Kidney glomerular epithelial cell (primary cell): ENCODE measurements around the gene RAET1E.
"Not testable (repeated sequence)": the region's sequence is repeated elsewhere in the genome, so short reads cannot be mapped to it uniquely, and the experiment has no call there.

ENCODE experiments used
- DNase-seq: peaks from one replicate; lab custom pipeline; 2025; lab: John Stamatoyannopoulos, UW

Gene RAET1E

GRCh38 chr6:149889326-149889725, 8.6 kb downstream of the RAET1E start:
- DNase-seq, result peak; percentile 45

GRCh38 chr6:149888659-149889058, 9.3 kb downstream of the RAET1E start:
- no peak for DNase-seq

DNA sequence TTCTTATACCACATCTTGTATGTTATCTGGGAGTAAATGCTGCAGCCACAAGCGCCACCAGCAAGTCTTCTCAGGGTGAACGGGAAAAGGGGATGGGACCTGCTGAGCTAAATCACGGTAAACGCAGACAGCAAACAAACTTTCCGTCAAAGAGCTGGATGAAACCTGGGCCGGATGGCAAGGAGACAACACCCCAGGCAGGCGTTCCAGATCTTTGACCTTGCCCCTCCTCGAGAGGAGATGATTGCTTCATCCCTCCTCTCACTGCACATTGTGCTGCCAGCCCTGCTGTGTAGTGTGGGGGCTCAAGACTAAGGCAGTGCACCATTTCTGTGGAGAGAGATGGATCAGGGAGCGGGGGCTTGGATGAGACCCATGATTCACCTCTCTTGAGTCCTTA, 9.8 kb downstream of the RAET1E start:
- no peak for DNase-seq

- DNase-seq, result no peak
Observed at GRCh38 chr6:149887343-149887742, 10.6 kb downstream of the RAET1E start.

GRCh38 chr6:149885888-149886287, 12.0 kb downstream of the RAET1E start:
- no peak for DNase-seq

GRCh38 chr6:149884617-149885016, 13.3 kb downstream of the RAET1E start:
- DNase-seq, result no peak

GRCh38 chr6:149884215-149884614, 13.7 kb downstream of the RAET1E start:
- DNase-seq, result no peak

- DNase-seq, result no peak
Observed at GRCh38 chr6:149881860-149882259, 16.1 kb downstream of the RAET1E start.

DNA sequence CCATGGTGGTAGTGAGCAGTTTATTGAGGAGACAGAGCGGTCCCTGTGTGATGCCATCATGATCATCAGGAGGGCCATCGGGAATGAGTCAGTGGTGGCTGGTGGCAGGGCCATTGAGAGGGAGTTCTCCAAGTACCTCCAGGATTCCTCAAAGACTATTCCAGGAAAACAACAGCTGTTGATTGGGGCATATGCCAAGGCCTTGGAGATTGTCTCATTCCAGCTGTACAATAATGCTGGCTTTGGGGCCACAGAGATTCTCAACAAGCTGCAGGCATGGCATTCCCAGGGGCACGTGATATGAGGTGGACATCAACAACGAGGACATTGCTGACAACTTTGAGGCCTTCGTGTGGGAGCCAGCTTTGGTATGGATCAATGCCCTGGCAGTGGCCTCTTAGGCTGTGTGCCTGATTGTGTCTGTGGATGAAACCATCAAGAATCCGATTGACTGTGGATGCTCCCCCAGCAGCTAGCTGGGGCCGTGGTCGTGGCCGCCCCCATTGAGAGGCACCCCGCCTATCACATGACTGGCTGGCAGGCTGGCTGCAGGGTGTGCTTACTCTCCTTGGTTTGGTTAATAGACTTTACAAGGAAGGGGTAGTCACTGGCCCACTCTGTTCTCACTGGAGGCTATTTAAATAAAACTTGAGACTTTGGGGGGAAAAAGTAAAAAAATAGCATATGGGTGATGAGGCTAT, 16.7 kb downstream of the RAET1E start:
- DNase-seq, result no peak

GRCh38 chr6:149877659-149878058, 20.3 kb downstream of the RAET1E start:
- no peak for DNase-seq

DNA sequence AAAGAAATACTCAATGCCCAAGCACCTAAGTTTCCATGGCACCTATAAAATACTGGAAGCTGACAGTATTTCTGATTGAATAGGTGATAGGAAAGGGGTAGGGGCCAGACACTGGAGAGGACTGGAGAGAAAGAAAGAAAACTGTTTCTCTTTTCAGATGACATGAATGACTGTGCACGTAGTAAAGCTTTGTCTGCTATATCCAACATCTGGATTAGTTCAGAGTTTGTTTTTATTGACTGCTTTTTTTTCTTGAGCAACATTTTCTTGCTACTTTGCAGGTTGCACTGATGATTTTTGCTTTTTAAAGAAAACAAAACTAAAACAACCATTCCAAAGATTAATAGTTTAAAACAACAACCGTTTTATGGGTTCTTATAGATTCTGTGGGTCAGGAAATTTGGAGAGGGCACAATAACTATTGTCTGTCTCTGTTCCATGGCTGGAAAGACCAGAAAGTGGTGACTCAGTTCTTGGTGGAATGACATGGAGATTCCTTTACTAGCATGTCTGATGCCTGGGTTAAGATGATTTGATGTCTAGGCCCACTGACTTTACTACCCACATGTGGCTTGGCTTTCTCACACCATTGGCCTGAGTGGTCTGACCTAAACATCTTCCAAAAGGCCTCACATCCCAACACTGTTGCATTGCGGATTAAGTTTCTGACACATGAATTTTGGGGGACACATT, 21.5 kb downstream of the RAET1E start:
- DNase-seq, result no peak

DNA sequence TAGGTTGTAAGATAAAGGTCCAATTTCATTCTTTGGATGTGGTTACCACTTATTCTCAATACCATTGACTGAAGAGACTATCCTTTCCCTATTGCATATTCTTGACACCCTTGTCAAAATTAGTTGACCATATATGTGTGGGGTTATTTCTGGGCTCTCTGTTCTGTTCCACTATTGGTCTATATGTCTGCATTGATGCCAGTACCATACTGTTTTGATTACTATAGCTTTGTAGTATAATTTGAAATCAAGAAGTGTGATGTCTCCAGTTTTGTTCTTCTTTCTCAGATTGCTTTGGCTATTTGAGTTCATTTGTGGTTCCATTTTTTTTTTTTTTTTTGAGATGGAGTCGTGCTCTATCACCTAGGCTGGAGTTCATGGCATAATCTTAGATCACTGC, 25.7 kb downstream of the RAET1E start:
- no peak for DNase-seq

GRCh38 chr6:149871182-149871581, 26.7 kb downstream of the RAET1E start:
- DNase-seq, result no peak

- DNase-seq, result no peak
Observed at GRCh38 chr6:149869275-149869892, 28.5 kb downstream of the RAET1E start.

DNA sequence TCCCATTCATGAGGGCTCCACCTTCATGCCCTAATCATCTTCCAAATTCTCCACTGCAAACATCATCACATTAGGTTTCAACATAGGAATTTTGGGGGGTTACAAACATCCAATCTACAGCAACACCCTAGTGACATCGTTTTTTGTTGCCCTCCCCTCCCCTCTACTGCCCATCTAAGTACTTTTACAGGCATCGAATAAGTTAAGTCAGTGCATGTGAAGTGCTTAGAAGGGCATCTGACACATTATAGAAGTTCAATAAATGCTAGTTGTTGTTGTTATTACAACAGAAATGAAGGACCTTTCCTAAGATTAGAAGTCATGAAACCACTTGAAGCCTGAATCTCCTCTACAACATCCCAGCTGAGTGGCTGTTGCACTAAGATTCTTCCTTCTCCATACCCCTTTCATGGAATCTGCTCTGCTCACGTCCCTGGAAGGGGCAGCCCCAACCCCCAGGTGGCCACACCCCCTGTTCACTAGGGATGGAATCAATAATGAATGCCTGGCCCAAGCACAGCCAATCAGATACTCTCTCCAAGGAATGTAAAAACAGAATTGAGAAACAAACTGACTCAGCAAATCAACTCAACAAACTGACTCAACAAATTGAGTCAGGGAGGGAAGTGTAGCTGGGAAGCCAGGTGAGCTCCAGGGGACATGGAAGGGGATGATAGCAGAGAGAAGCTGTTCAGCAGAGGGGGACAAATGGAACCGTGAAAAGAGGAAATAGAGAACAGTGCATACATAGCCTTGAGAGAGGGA, 29.9 kb downstream of the RAET1E start:
- DNase-seq, result no peak

- DNase-seq, result peak; percentile 67
Observed at GRCh38 chr6:149864578-149865535, 33.1 kb downstream of the RAET1E start.

DNA sequence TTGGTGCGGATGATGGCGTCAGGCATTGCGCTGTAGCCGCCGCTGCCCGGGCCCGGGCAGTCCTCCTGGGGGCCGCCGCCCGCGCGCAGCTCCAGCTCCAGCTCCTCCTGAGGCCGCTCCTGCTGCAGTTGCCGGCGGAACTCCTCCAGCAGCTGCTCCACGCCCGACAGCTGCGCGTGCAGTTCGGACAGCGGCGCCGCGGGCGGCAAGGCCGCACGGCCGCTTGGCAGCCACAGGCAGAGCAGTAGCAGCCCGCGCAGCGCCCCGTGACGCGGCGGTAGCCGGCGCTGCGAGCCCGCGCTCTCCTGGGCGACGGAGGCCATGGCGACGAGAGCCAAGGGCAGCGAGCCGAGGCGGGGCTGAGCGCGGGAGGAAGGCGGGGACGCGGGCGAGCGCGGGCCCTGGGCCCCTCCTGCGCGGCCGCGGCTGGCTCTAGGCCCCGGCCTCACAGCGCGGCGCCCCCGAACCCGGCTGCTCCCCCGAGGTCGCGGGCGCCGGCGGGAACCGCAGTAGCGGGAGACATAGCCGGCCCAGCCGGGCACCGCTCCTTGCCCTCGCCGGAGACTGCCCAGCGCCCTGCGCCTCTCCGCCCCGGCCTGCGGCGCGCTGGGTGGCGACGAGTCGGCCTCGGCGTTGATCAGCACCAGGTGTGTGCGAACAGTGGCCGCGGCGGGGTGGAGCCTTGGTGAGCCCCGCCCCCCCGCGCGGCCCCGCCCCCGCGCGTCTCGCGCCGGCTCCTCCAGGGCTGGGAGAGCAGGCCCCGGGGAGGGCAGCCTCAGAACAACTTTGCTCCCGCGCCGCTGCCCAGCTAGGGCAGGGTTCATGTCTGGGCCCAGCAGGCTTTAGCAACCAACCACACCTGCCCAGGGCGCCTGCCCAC, 34.0 kb downstream of the RAET1E start, which contains the start of gene LRP11:
Gene LRP11 (minus strand): TSS at position 662 of the 880 bp plus-strand sequence. CDS start 339 bp downstream, at position 323.
- DNase-seq, result peak; percentile 58

DNA sequence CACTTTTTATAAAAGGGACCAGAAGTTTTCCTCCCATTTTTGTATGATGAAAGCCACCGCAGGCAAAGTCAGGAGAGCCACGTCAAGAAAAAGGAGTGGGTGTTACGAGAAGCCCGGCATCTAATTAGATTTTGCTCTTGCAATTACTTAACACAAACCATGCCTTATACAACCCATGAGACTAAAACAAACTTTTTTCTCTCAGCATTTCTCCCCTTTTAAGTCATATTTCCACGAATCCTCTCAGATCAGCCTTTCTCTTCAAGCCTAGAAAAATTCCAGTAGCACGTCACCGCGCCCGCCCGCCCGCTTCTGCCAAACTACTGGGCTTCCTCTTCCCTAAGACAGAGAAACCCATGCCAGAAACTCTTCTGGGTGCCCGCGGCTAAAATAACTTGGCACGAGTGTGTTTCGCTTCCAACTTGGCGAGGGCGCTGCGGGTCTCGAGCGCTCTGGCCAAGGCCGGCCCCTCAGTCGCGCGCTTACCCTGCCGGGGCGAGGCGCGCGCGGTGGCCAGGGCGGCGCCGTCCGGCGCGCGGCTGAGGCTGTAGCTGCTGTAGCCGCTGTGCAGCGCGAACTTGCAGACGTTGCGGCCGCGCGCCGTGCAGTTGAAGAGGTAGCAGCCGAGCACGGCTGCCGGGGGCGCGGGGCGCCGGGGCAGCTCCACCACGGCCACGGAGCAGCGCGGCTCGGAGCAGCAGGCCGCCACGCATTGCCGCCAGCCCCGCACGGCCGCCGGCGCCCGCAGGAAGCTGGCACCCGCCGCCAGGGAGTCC, 34.8 kb downstream of the RAET1E start:
- DNase-seq, result peak; percentile 44

DNA sequence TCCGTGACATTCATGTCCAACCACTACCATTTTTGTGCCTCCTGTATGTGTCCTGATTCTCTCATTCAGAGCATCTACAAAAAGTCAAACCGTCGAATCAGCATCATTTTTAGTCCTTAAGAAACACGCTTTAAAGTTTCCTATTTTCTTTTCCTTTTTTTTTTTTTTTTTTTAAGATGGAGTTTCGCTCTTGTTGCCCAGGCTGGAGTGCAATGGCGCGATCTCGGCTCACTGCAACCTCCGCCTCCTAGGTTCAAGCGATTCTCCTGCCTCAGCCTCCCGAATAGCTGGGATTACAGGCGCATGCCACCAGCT, 35.5 kb downstream of the RAET1E start:
- DNase-seq, result not testable (repeated sequence)
